Neutrophil (primary cell): ENCODE measurements around the gene SFTPD.

Experiments used
- H3K27ac ChIP-seq: fragments of 200-600 bp; sonication (generic); 2 replicates; pipeline ENCODE4 v1.5.1; 2016; ENCODE audit warnings: mild to moderate bottlenecking, moderate library complexity
- H3K27me3 ChIP-seq: fragments of 200-600 bp; sonication (generic); 2 replicates; pipeline ENCODE4 v1.6.0; 2016; ENCODE audit warnings: mild to moderate bottlenecking
- H3K36me3 ChIP-seq: fragments of 200-600 bp; sonication (generic); 2 replicates; pipeline ENCODE4 v1.5.1; 2017
- H3K4me1 ChIP-seq, 2 experiments: fragments of 200-600 bp in 1 of 2; sonication (generic) in 1 of 2; 1 replicate in 1 of 2; 2 replicates in 1 of 2; pipeline versions ENCODE4 v1.5.1 to v1.6.1; 2013 to 2016; ENCODE audit warnings: low read depth in 1 of 2, low read length in 1 of 2, mild to moderate bottlenecking in 1 of 2, moderate library complexity in 1 of 2; ENCODE audit not compliant: control insufficient read depth in 1 of 2, insufficient read depth in 1 of 2
- H3K4me3 ChIP-seq, 2 experiments: fragments of 200-600 bp in 1 of 2; sonication (generic) in 1 of 2; 1 replicate in 1 of 2; 2 replicates in 1 of 2; pipeline ENCODE4 v1.5.1; 2013 to 2016; ENCODE audit warnings: low read depth in 1 of 2, low read length in 1 of 2, mild to moderate bottlenecking in 1 of 2, moderate library complexity in 1 of 2
- H3K9me3 ChIP-seq: fragments of 200-600 bp; sonication (generic); 2 replicates; pipeline ENCODE4 v1.5.1; 2016
- CTCF ChIP-seq: fragments of 200-600 bp; sonication (generic); IDR thresholded peaks from 2 replicates; pipeline ENCODE4 v1.5.1; 2016; ENCODE audit warnings: antibody characterized with exemption

Gene SFTPD

GRCh38 chr10:79938728-79939406 is 10.0 kb downstream of the SFTPD start:
- Histone ChIP-seq H3K36me3 (no peaks in the 10 kb centered on the region), H3K27me3 (no peaks in the 10 kb centered on the region), H3K4me3 (peak overlapping the region in 1 of 2 experiments; percentile 10), H3K4me1 (peaks cover 25 to 28% of the 10 kb centered on the region in 2 experiments), H3K9me3 (no peaks in the 10 kb centered on the region), H3K27ac (peak overlapping the region; percentile 94)
- TF ChIP-seq CTCF = no peak

- no peak for TF ChIP-seq CTCF
- Histone ChIP-seq H3K27me3 (peaks cover 3% of the 10 kb centered on the region), H3K9me3 (no peaks in the 10 kb centered on the region), H3K27ac (peak overlapping the region; percentile 94), H3K4me1 (peaks cover 25 to 28% of the 10 kb centered on the region in 2 experiments), H3K4me3 (no peak overlapping the region), H3K36me3 (no peaks in the 10 kb centered on the region)
Observed at GRCh38 chr10:79937701-79938151, 11.2 kb downstream of the SFTPD start.

GRCh38 chr10:79936625-79937615 is 12.0 kb downstream of the SFTPD start:
- no peaks in the 10 kb centered on the region for H3K36me3 ChIP-seq
- H3K4me3 ChIP-seq = no peak overlapping the region
- H3K27me3 ChIP-seq = peaks cover 10% of the 10 kb centered on the region
- H3K4me1 ChIP-seq = peaks cover 25 to 28% of the 10 kb centered on the region in 2 experiments
- no peaks in the 10 kb centered on the region for H3K9me3 ChIP-seq
- no peak for TF ChIP-seq CTCF
- H3K27ac ChIP-seq = peak overlapping the region; percentile 94

GRCh38 chr10:79933961-79934360 is 14.9 kb downstream of the SFTPD start:
- TF ChIP-seq CTCF = no peak
- H3K9me3 ChIP-seq = no peaks in the 10 kb centered on the region

GRCh38 chr10:79932841-79933379 is 16.0 kb downstream of the SFTPD start:
- no peak overlapping the region for H3K27ac ChIP-seq
- peaks cover 36% of the 10 kb centered on the region for H3K27me3 ChIP-seq
- peaks cover 2% of the 10 kb centered on the region in 2 experiments for H3K4me1 ChIP-seq
- no peak for TF ChIP-seq CTCF
- no peaks in the 10 kb centered on the region for H3K9me3 ChIP-seq
- H3K4me3 ChIP-seq = no peak overlapping the region
- no peaks in the 10 kb centered on the region for H3K36me3 ChIP-seq

More at GRCh38 chr10:79933961-79934360, 14.9 kb downstream of the SFTPD start:
- H3K27ac ChIP-seq = no peak overlapping the region
- no peak overlapping the region for H3K4me3 ChIP-seq
- peaks cover 36% of the 10 kb centered on the region for H3K27me3 ChIP-seq
- H3K36me3 ChIP-seq = no peaks in the 10 kb centered on the region
- H3K4me1 ChIP-seq = peaks cover 12% of the 10 kb centered on the region in 2 experiments
